Testis (tissue), 3 donors: ENCODE measurements around the gene GNA15. TPM values are rescaled to one million over a fixed set of nuclear protein-coding genes. Genes with fewer than 3 reads are reported as not detected.

ENCODE experiments used
- DNase-seq: peaks from one replicate; pipeline ENCODE4 v3.0.0-alpha.2; 2019
- H3K27ac ChIP-seq, 2 donors: fragments of 200-600 bp; sonication (generic); one replicate each; pipeline ENCODE4 v1.5.1; 2019
- H3K27me3 ChIP-seq: fragments of 200-600 bp; sonication (generic); one replicate; pipeline ENCODE4 v1.5.1; 2019
- H3K36me3 ChIP-seq: fragments of 200-600 bp; sonication (generic); one replicate; pipeline ENCODE4 v1.5.1; 2017; ENCODE audit warnings: low read depth; ENCODE audit errors: missing control alignments
- H3K4me1 ChIP-seq: fragments of 200-600 bp; sonication (generic); one replicate; pipeline ENCODE4 v1.5.1; 2019
- H3K4me3 ChIP-seq, 2 donors: fragments of 200-600 bp; sonication (generic); one replicate each; pipeline ENCODE4 v1.5.1; 2017 to 2019
- H3K9me3 ChIP-seq: fragments of 200-600 bp; sonication (generic); one replicate; pipeline ENCODE4 v1.5.1; 2017
- CTCF ChIP-seq, 3 experiments: fragments of 450-650 bp in 2 of 3; fragments of 200-600 bp in 1 of 3; sonication (generic) in 1 of 3; IDR thresholded peaks; one replicate each; pipeline ENCODE4 v1.5.1; 2016 to 2019; ENCODE audit warnings: antibody characterized with exemption in 3 of 3, mild to moderate bottlenecking in 2 of 3, moderate library complexity in 1 of 3
- POLR2A ChIP-seq: fragments of 450-650 bp; IDR thresholded peaks from one replicate; pipeline ENCODE4 v1.6.1; 2017; ENCODE audit warnings: antibody characterized with exemption, mild to moderate bottlenecking, moderate library complexity
- WGBS, 2 donors: methylation state at CpG; one replicate each; pipeline ENCODE4 v1.1.5; 2018; 5-methylcytosine and 5-hydroxymethylcytosine counted together
- intact Hi-C: fragments of 100-400 bp; cut with DNase I; formaldehyde crosslinking; loops from one replicate; pipeline ENCODE4 v1.15.1; 2023; ENCODE audit warnings: low total_unique reads
- polyA plus RNA-seq: library from polyadenylated mRNA; stranded (reverse); fragments of 350-450 nt; fragmentation: Illumina TruSeq; extraction: RNeasy Lipid Tissue Mini Kit (QIAGEN cat#74804); gene quantifications from one replicate; pipeline ENCODE4 v1.2.3, GENCODE V29; 2014; ENCODE audit warnings: low read depth, low replicate concordance; ENCODE audit not compliant: insufficient read depth
- total RNA-seq, 2 donors: library from RNA; depleted of rRNA; stranded (reverse); fragments of >200 nt; gene quantifications; one replicate each; pipeline ENCODE4 v1.2.3, GENCODE V29; 2016

Gene GNA15
- total and polyA plus RNA-seq, 3 donors from 2014 or later: 2.5 to 4.0 (median 3.6) TPM

GRCh38 chr19:3148503-3148902, 12.7 kb downstream of the GNA15 start:
- TF ChIP-seq POLR2A (no peak), CTCF (IDR thresholded peaks at IDR 0.05) (no peak)
- no peak overlapping the region for H3K4me3 ChIP-seq
- no peaks in the 10 kb centered on the region for H3K9me3 ChIP-seq
- DNase-seq: no peak
- no peaks in the 10 kb centered on the region for H3K27me3 ChIP-seq
- H3K27ac ChIP-seq: no peak overlapping the region
- H3K36me3 ChIP-seq: no peaks in the 10 kb centered on the region
- WGBS, 2 donors: 76% methylated on average over 20 of the region's 20 CpGs; no CpG with 5 or more reads in 1 of the 2 donors
- H3K4me1 ChIP-seq: no peaks in the 10 kb centered on the region
- intact Hi-C loops: no loop called here

- H3K27me3 ChIP-seq: no peaks in the 10 kb centered on the region
- H3K4me1 ChIP-seq: no peaks in the 10 kb centered on the region
- no peaks in the 10 kb centered on the region for H3K9me3 ChIP-seq
- H3K4me3 ChIP-seq: no peak overlapping the region
- no peak overlapping the region for H3K27ac ChIP-seq
- intact Hi-C loops: no loop called here
- WGBS, 2 donors: 68 to 71% methylated on average over 6 of the region's 6 CpGs
- no peak for DNase-seq
- TF ChIP-seq CTCF (IDR thresholded peaks at IDR 0.05) (no peak), POLR2A (no peak)
- no peaks in the 10 kb centered on the region for H3K36me3 ChIP-seq
Observed at GRCh38 chr19:3149089-3149488, 13.3 kb downstream of the GNA15 start.

GRCh38 chr19:3149526-3150505, 14.0 kb downstream of the GNA15 start:
- Histone ChIP-seq H3K27ac (no peak overlapping the region), H3K4me1 (no peaks in the 10 kb centered on the region), H3K27me3 (no peaks in the 10 kb centered on the region), H3K9me3 (no peaks in the 10 kb centered on the region), H3K36me3 (no peaks in the 10 kb centered on the region), H3K4me3 (no peak overlapping the region)
- intact Hi-C loops: no loop called here
- no peak for DNase-seq
- WGBS, 2 donors: 41% methylated on average over 33 to 35 of the region's 35 CpGs
- TF ChIP-seq CTCF (IDR thresholded peaks at IDR 0.05) (no peak), POLR2A (no peak)

GRCh38 chr19:3150739-3151329, 15.0 kb downstream of the GNA15 start:
- H3K27me3 ChIP-seq: no peaks in the 10 kb centered on the region
- intact Hi-C loops: no loop called here
- H3K36me3 ChIP-seq: no peaks in the 10 kb centered on the region
- H3K9me3 ChIP-seq: no peaks in the 10 kb centered on the region
- no peaks in the 10 kb centered on the region for H3K4me1 ChIP-seq
- no peak overlapping the region for H3K4me3 ChIP-seq
- DNase-seq: no peak
- H3K27ac ChIP-seq: no peak overlapping the region
- TF ChIP-seq POLR2A (no peak), CTCF (IDR thresholded peaks at IDR 0.05) (no peak)
- WGBS, 2 donors: 56 to 83% methylated on average over 2 to 5 of the region's 5 CpGs
